ENCODE measurements around the gene ZC3H18.

The ZC3H18 gene

GRCh38 chr16:88639231-88640038, 69.2 kb downstream of the ZC3H18 start:
- H3K4me3 ChIP-seq (ENCODE audit: low read length) = no peak overlapping the region
- no peak for DNase-seq (ENCODE audit: low read depth)
- TF ChIP-seq, protein P1, sequence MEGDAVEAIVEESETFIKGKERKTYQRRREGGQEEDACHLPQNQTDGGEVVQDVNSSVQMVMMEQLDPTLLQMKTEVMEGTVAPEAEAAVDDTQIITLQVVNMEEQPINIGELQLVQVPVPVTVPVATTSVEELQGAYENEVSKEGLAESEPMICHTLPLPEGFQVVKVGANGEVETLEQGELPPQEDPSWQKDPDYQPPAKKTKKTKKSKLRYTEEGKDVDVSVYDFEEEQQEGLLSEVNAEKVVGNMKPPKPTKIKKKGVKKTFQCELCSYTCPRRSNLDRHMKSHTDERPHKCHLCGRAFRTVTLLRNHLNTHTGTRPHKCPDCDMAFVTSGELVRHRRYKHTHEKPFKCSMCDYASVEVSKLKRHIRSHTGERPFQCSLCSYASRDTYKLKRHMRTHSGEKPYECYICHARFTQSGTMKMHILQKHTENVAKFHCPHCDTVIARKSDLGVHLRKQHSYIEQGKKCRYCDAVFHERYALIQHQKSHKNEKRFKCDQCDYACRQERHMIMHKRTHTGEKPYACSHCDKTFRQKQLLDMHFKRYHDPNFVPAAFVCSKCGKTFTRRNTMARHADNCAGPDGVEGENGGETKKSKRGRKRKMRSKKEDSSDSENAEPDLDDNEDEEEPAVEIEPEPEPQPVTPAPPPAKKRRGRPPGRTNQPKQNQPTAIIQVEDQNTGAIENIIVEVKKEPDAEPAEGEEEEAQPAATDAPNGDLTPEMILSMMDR (IDR thresholded peaks at IDR 0.05; ENCODE audit: insufficient read depth, low read depth, low read length, missing control alignments) = no peak

GRCh38 chr16:88640039-88640495, 69.9 kb downstream of the ZC3H18 start:
- H3K4me3 ChIP-seq (ENCODE audit: low read length) = no peak overlapping the region
- no peak for DNase-seq (ENCODE audit: low read depth)
- TF ChIP-seq, protein P1 (IDR thresholded peaks at IDR 0.05; ENCODE audit: insufficient read depth, low read depth, low read length, missing control alignments) = no peak

DNA sequence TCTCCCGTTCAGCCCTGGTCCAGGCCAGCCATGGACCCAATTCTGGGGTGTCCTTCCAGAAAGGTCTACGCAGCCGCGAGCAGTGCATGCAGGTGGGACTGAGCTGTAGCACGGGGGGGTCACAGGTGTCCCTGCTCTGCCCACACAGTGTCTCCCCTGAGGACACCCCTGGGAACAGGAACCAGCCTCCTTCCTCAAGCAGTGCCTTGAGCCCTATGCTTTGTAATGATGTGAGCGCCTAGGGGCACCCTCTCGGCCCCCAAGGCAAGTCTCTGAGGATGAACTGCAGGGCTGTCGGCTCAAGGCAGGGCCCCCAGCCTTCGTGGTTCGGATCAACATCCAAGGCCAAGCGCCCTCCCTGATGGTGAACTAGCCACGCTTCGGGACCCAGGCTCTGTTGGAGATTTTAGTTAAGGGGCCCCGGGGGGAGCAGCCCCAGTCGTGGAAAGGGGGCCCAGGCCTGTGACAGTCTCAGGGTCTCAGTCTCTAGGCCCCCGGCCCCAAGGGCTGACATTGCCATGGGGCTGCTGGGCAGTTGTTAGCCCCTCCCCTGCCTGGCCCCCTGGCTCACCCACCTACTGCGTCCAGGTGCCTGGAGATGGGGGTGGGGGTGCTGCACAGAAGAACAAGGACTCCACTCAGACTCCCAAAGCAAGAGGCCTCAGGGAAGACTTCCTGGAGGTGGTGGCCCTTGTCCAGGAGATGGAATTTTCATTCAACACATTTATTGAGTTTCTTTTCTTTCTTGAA, 70.5 kb downstream of the ZC3H18 start:
- TF ChIP-seq, protein P1 (IDR thresholded peaks at IDR 0.05; ENCODE audit: insufficient read depth, low read depth, low read length, missing control alignments) = no peak
- H3K4me3 ChIP-seq (ENCODE audit: low read length) = no peak overlapping the region
- no peak for DNase-seq (ENCODE audit: low read depth)

DNA sequence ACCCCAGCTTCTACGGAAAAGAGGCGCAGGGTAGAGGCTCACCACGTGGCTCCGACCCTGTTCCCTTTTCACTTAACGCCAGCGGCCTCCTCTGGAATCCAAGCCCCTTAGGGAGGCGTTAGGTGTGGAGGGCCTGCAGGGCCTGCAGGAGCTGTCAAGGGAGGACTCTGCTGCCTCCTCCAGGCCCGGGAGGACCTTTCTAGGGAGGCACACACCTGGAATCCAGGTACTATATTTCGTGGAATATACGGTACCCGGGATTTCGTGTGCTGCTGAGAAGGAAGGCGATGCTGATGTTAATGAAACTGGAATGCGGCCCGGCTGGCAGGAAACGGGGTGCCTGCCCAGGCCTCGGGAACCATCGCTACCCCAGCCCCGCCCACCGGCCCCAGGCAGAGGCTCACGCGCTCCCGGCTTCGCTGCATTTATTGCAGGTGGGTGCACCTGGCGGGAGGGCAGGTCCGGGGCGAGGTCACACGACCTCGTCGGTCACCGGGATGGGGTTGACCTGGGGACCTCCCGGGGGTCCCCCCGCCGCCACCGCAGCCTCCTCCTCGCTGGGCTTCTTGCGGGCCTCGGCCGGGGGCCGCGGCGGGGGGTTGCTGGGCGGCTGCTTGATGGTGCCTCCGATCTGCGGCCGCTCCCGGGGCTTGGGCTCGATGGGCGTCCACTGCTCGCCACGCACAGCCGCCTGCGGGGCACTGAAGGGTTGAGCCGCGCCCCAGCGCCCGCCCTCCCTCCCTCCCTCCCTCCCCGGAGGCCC, 72.9 kb downstream of the ZC3H18 start:
- DNase-seq (ENCODE audit: low read depth) = no peak
- H3K4me3 ChIP-seq (ENCODE audit: low read length) = no peak overlapping the region
- TF ChIP-seq, protein P1 (IDR thresholded peaks at IDR 0.05; ENCODE audit: insufficient read depth, low read depth, low read length, missing control alignments) = no peak

DNA sequence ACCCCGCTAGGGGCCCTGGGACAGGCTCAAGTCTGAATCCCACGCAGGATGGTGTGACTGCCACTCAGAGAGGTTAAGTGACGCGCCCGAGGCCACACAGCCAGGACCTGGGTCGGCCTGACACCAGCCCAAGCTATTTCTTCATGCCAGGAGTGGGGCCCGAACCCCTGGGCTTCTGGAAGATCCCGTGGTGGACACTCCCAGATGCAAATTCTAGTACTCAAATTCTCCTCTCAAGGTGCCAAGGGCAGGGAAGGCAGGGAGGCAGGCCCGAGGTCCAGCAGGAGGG, 73.4 kb downstream of the ZC3H18 start:
- no peak overlapping the region for H3K4me3 ChIP-seq (ENCODE audit: low read length)
- TF ChIP-seq, protein P1 (IDR thresholded peaks at IDR 0.05; ENCODE audit: insufficient read depth, low read depth, low read length, missing control alignments) = no peak
- DNase-seq (ENCODE audit: low read depth) = no peak

- H3K4me3 ChIP-seq (ENCODE audit: low read length) = no peak overlapping the region
- DNase-seq (ENCODE audit: low read depth) = no peak
- TF ChIP-seq, protein P1 (IDR thresholded peaks at IDR 0.05; ENCODE audit: insufficient read depth, low read depth, low read length, missing control alignments) = no peak
Observed at GRCh38 chr16:88645455-88645854, 75.3 kb downstream of the ZC3H18 start.
